Hepatocyte (in vitro differentiated cells): ENCODE results near the gene C10orf67. TPM values are rescaled to one million over a fixed set of nuclear protein-coding genes. Genes with fewer than 3 reads are reported as not detected.

Source experiments
- DNase-seq: peaks from one replicate; pipeline ENCODE4 v3.0.0-alpha.2; 2016; ENCODE audit warnings: low spot score
- H2AFZ ChIP-seq: fragments of 200-600 bp; sonication (generic); 2 replicates; pipeline ENCODE4 v1.6.0; 2016; ENCODE audit warnings: antibody characterized with exemption, mild to moderate bottlenecking
- H3K27ac ChIP-seq: fragments of 200-600 bp; sonication (generic); 2 replicates; pipeline ENCODE4 v1.5.1; 2016; ENCODE audit warnings: mild to moderate bottlenecking
- H3K27me3 ChIP-seq: fragments of 200-600 bp; sonication (generic); 2 replicates; pipeline ENCODE4 v1.6.1; 2016
- H3K36me3 ChIP-seq: fragments of 200-600 bp; sonication (generic); replicated peaks from 2 replicates; pipeline ENCODE4 v1.5.1; 2016; ENCODE audit warnings: low read depth; ENCODE audit not compliant: insufficient read depth
- H3K4me1 ChIP-seq: fragments of 200-600 bp; sonication (generic); 2 replicates; pipeline ENCODE4 v1.5.1; 2016; ENCODE audit warnings: mild to moderate bottlenecking, moderate library complexity; ENCODE audit not compliant: insufficient read depth
- H3K4me2 ChIP-seq: fragments of 200-600 bp; sonication (generic); 2 replicates; pipeline ENCODE4 v1.6.0; 2016
- H3K4me3 ChIP-seq: fragments of 200-600 bp; sonication (generic); 2 replicates; pipeline ENCODE4 v1.5.1; 2016; ENCODE audit warnings: mild to moderate bottlenecking
- H3K79me2 ChIP-seq: fragments of 200-600 bp; sonication (generic); 2 replicates; pipeline ENCODE4 v1.6.0; 2017; ENCODE audit warnings: mild to moderate bottlenecking
- H3K9me2 ChIP-seq: fragments of 200-600 bp; sonication (generic); replicated peaks from 2 replicates; pipeline ENCODE4 v1.6.0; 2017; ENCODE audit warnings: mild to moderate bottlenecking; ENCODE audit not compliant: insufficient read depth
- H3K9me3 ChIP-seq: fragments of 200-600 bp; sonication (generic); 2 replicates; pipeline ENCODE4 v1.5.1; 2016; ENCODE audit warnings: low read depth, mild to moderate bottlenecking
- H4K20me1 ChIP-seq: fragments of 200-600 bp; sonication (generic); 2 replicates; pipeline ENCODE4 v1.6.0; 2016; ENCODE audit warnings: mild to moderate bottlenecking; ENCODE audit not compliant: insufficient read depth, poor library complexity, severe bottlenecking
- EZH2 ChIP-seq: fragments of 200-600 bp; sonication (generic); IDR thresholded peaks from 2 replicates; pipeline ENCODE4 v1.6.1; 2016; ENCODE audit warnings: antibody characterized with exemption, mild to moderate bottlenecking, borderline replicate concordance
- EZH2phosphoT487 ChIP-seq: fragments of 200-600 bp; sonication (generic); IDR thresholded peaks from one replicate; pipeline ENCODE4 v1.6.1; 2018; ENCODE audit warnings: antibody characterized with exemption, mild to moderate bottlenecking, low read depth, moderate library complexity; ENCODE audit not compliant: unreplicated experiment, severe bottlenecking
- WGBS: methylation state at CpG from one replicate; pipeline ENCODE4 v1.1.6; 2016; ENCODE audit warnings: low lambda C conversion rate; ENCODE audit errors: missing lambda C conversion rate; 5-methylcytosine and 5-hydroxymethylcytosine counted together
- polyA plus RNA-seq: library from polyadenylated mRNA; unstranded; fragments of >200 nt; fragmentation: Nextera tagmentation; extraction: Ambion mirVana; gene quantifications from 2 replicates; pipeline ENCODE4 v1.2.1, GENCODE V29; 2016
- total RNA-seq: library from RNA; depleted of rRNA; stranded (reverse); fragments of >200 nt; gene quantifications from 2 replicates; pipeline ENCODE4 v1.2.3, GENCODE V29; 2014
- TF ChIP-seq, protein P1 (sequence below): fragments of 200-600 bp; sonication (generic); IDR thresholded peaks from 2 replicates; pipeline ENCODE4 v1.5.1; 2016; ENCODE audit warnings: antibody characterized with exemption, mild to moderate bottlenecking; ENCODE audit not compliant: poor library complexity

C10orf67 gene
- total and polyA plus RNA-seq, 2 experiments from 2014 or later = 0.10 TPM; not detected in 1

DNA sequence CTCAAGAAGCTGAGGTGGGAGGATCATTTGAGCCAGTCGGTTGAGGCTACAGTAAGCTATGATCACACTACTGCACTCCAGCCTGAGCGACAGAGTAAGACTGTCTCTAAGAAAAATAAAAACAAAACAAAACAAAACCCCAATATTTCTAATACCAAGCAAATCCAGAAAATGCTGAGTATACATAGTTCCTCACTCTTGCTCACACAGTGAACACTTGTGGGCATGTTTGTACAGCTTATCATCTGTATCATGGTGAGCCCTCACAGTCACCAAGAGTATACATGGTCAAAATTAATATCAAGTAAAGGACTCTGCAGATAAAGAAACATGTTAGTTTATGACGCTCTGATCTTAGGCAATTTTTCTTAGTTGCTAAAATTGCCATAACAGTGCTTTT, 41.5 kb upstream of the C10orf67 start:
- TF ChIP-seq EZH2 (no peak), EZH2phosphoT487 (no peak)
- TF ChIP-seq, protein P1, sequence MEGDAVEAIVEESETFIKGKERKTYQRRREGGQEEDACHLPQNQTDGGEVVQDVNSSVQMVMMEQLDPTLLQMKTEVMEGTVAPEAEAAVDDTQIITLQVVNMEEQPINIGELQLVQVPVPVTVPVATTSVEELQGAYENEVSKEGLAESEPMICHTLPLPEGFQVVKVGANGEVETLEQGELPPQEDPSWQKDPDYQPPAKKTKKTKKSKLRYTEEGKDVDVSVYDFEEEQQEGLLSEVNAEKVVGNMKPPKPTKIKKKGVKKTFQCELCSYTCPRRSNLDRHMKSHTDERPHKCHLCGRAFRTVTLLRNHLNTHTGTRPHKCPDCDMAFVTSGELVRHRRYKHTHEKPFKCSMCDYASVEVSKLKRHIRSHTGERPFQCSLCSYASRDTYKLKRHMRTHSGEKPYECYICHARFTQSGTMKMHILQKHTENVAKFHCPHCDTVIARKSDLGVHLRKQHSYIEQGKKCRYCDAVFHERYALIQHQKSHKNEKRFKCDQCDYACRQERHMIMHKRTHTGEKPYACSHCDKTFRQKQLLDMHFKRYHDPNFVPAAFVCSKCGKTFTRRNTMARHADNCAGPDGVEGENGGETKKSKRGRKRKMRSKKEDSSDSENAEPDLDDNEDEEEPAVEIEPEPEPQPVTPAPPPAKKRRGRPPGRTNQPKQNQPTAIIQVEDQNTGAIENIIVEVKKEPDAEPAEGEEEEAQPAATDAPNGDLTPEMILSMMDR = no peak
- DNase-seq = no peak
- Histone ChIP-seq H3K79me2 (no peaks in the 10 kb centered on the region), H4K20me1 (no peaks in the 10 kb centered on the region), H3K9me2 (no peaks in the 10 kb centered on the region), H3K27me3 (no peaks in the 10 kb centered on the region), H3K4me1 (no peaks in the 10 kb centered on the region), H2AFZ (no peak overlapping the region), H3K36me3 (no peaks in the 10 kb centered on the region), H3K4me2 (no peak overlapping the region), H3K9me3 (no peaks in the 10 kb centered on the region), H3K27ac (no peak overlapping the region), H3K4me3 (no peak overlapping the region)
- 90% methylated on average over 3 of the region's 3 CpGs for WGBS

DNA sequence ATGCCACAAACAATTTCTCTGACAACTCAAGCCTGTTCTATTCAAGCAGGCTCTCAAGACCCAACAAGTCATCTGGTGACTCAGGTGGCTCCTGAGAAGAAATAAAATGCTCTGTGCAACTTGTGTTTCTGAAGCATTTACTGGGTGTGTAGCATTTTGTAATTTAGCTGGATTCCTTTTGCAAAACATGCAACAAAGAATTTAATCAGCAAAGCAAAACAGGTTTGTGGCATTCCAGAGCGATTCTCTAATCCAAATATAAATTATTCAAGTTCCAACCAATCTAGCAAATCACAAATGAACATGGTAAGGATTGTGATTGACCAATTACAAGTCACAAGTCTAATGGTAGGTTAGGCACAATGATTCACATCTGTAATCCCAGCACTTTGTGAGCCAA, 39.8 kb upstream of the C10orf67 start:
- H3K4me2 ChIP-seq = no peak overlapping the region
- TF ChIP-seq EZH2 = no peak
- TF ChIP-seq, protein P1 = no peak
- TF ChIP-seq EZH2phosphoT487 = no peak
- H3K4me3 ChIP-seq = no peak overlapping the region
- DNase-seq = no peak
- no peaks in the 10 kb centered on the region for H3K27me3 ChIP-seq
- no peaks in the 10 kb centered on the region for H3K4me1 ChIP-seq
- no peaks in the 10 kb centered on the region for H3K9me2 ChIP-seq
- H2AFZ ChIP-seq = no peak overlapping the region
- H3K36me3 ChIP-seq = no peaks in the 10 kb centered on the region
- no peak overlapping the region for H3K27ac ChIP-seq
- no peaks in the 10 kb centered on the region for H3K9me3 ChIP-seq
- 78% methylated on average over 1 of the region's 1 CpG for WGBS
- no peaks in the 10 kb centered on the region for H3K79me2 ChIP-seq
- H4K20me1 ChIP-seq = no peaks in the 10 kb centered on the region

DNA sequence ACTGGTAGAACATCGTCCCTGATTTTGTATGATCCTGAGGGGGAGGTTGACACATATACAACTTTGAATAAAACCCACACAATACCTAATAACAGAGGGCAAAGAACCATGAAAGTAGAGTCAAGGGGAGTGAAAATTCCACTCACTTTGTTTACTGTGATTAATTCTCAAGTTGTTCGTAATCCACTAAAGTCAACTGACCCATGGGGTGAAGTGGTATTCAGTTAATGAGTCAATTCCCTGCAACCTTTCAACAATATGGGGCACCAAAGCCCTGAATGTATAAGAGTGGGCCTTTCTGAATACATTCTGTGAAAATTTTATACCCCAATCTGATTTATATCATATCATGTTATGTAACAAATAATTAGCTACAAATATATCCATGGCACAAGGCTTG, 39.0 kb upstream of the C10orf67 start:
- no peaks in the 10 kb centered on the region for H3K27me3 ChIP-seq
- H3K79me2 ChIP-seq = no peaks in the 10 kb centered on the region
- no peaks in the 10 kb centered on the region for H3K36me3 ChIP-seq
- H3K27ac ChIP-seq = no peak overlapping the region
- H3K9me2 ChIP-seq = no peaks in the 10 kb centered on the region
- no peak overlapping the region for H2AFZ ChIP-seq
- WGBS = 88% methylated on average over 2 of the region's 2 CpGs
- no peaks in the 10 kb centered on the region for H3K4me1 ChIP-seq
- no peaks in the 10 kb centered on the region for H3K9me3 ChIP-seq
- H3K4me2 ChIP-seq = no peak overlapping the region
- no peak overlapping the region for H3K4me3 ChIP-seq
- DNase-seq = no peak
- TF ChIP-seq EZH2 (no peak), EZH2phosphoT487 (no peak)
- TF ChIP-seq, protein P1 = no peak
- H4K20me1 ChIP-seq = no peaks in the 10 kb centered on the region
